KMS-11 (cell line): ENCODE results near the gene MYO18A.

ENCODE experiments used
- H2AFZ ChIP-seq: fragments of 200-600 bp; sonication (generic); 2 replicates; pipeline ENCODE4 v1.6.1; 2016; ENCODE audit warnings: antibody characterized with exemption, mixed run types, low read depth
- H3K27ac ChIP-seq: fragments of 200-600 bp; sonication (generic); 2 replicates; pipeline ENCODE4 v1.6.1; 2016; ENCODE audit warnings: mild to moderate bottlenecking, mixed run types
- H3K27me3 ChIP-seq: fragments of 200-600 bp; sonication (generic); 2 replicates; pipeline ENCODE4 v1.6.1; 2017; ENCODE audit warnings: mild to moderate bottlenecking, low read depth, mixed run types, moderate library complexity; ENCODE audit not compliant: insufficient read depth
- H3K36me3 ChIP-seq: fragments of 200-600 bp; sonication (generic); 2 replicates; pipeline ENCODE4 v1.6.1; 2017; ENCODE audit warnings: mild to moderate bottlenecking, mixed run types; ENCODE audit not compliant: insufficient read depth
- H3K4me1 ChIP-seq: fragments of 200-600 bp; sonication (generic); 2 replicates; pipeline ENCODE4 v1.6.1; 2016; ENCODE audit warnings: mild to moderate bottlenecking, low read depth, mixed run types; ENCODE audit not compliant: poor library complexity, severe bottlenecking
- H3K4me2 ChIP-seq: fragments of 200-600 bp; sonication (generic); 2 replicates; pipeline ENCODE4 v1.7.0; 2016; ENCODE audit warnings: mild to moderate bottlenecking, mixed run types
- H3K4me3 ChIP-seq: fragments of 200-600 bp; sonication (generic); IDR thresholded peaks from 2 replicates; pipeline ENCODE4 v1.6.1; 2017; ENCODE audit warnings: low read depth, low read length, mixed read lengths; ENCODE audit not compliant: insufficient read depth
- H3K79me2 ChIP-seq: fragments of 200-600 bp; sonication (generic); 2 replicates; pipeline ENCODE4 v1.6.1; 2016; ENCODE audit warnings: low read depth, mixed run types; ENCODE audit not compliant: insufficient read depth
- H3K9ac ChIP-seq: fragments of 200-600 bp; sonication (generic); 2 replicates; pipeline ENCODE4 v1.6.1; 2016; ENCODE audit warnings: mild to moderate bottlenecking, mixed run types
- H4K20me1 ChIP-seq: fragments of 200-600 bp; sonication (generic); 2 replicates; pipeline ENCODE4 v1.6.1; 2016; ENCODE audit warnings: mild to moderate bottlenecking, mixed run types; ENCODE audit not compliant: insufficient read depth
- CTCF ChIP-seq: fragments of 200-600 bp; sonication (generic); conservative IDR thresholded peaks from 2 replicates; pipeline ENCODE4 v1.6.1; 2017; ENCODE audit warnings: low read depth, mild to moderate bottlenecking, antibody characterized with exemption, low read length, moderate library complexity, mixed read lengths

The MYO18A gene

GRCh38 chr17:29140051-29140621 lies 40.1 kb downstream of the MYO18A start:
- Histone ChIP-seq H4K20me1 (no peaks in the 10 kb centered on the region), H3K9ac (peak overlapping the region; percentile 33; the same call in 1 of the 2 replicates), H3K27me3 (no peaks in the 10 kb centered on the region), H3K4me1 (peaks cover 24% of the 10 kb centered on the region), H3K27ac (peak overlapping the region; percentile 33; the same call in 1 of the 2 replicates), H3K4me3 (no peak overlapping the region), H2AFZ (peak overlapping the region; percentile 67), H3K36me3 (no peaks in the 10 kb centered on the region), H3K4me2 (peak overlapping the region; percentile 93), H3K79me2 (no peaks in the 10 kb centered on the region; the same call in 1 of the 2 replicates)
- TF ChIP-seq CTCF = no peak

GRCh38 chr17:29138971-29139691 lies 41.1 kb downstream of the MYO18A start:
- H3K36me3 ChIP-seq = no peaks in the 10 kb centered on the region
- peak overlapping the region; percentile 67 for H2AFZ ChIP-seq
- no peak overlapping the region for H3K4me3 ChIP-seq
- no peaks in the 10 kb centered on the region for H4K20me1 ChIP-seq
- H3K27me3 ChIP-seq = no peaks in the 10 kb centered on the region
- H3K4me1 ChIP-seq = peaks cover 21% of the 10 kb centered on the region
- H3K79me2 ChIP-seq = no peaks in the 10 kb centered on the region; the same call in 1 of the 2 replicates
- H3K4me2 ChIP-seq = peak overlapping the region; percentile 93
- TF ChIP-seq CTCF = no peak
- H3K27ac ChIP-seq = peak overlapping the region; percentile 33; the same call in 1 of the 2 replicates
- H3K9ac ChIP-seq = peak overlapping the region; percentile 33; the same call in 1 of the 2 replicates

GRCh38 chr17:29138184-29138955 lies 41.8 kb downstream of the MYO18A start:
- H3K27me3 ChIP-seq = no peaks in the 10 kb centered on the region
- H3K4me3 ChIP-seq = no peak overlapping the region
- no peaks in the 10 kb centered on the region for H3K36me3 ChIP-seq
- H3K4me2 ChIP-seq = peak overlapping the region; percentile 93; the same call in 1 of the 2 replicates
- H2AFZ ChIP-seq = peak overlapping the region; percentile 67; the same call in 1 of the 2 replicates
- H3K79me2 ChIP-seq = no peaks in the 10 kb centered on the region; the same call in 1 of the 2 replicates
- peaks cover 21% of the 10 kb centered on the region for H3K4me1 ChIP-seq
- H3K27ac ChIP-seq = peak overlapping the region; percentile 33; the same call in 1 of the 2 replicates
- H4K20me1 ChIP-seq = no peaks in the 10 kb centered on the region
- no peak for TF ChIP-seq CTCF
- H3K9ac ChIP-seq = peak overlapping the region; percentile 33; the same call in 1 of the 2 replicates

GRCh38 chr17:29136998-29137730 lies 43.0 kb downstream of the MYO18A start:
- Histone ChIP-seq H3K4me3 (no peak overlapping the region), H3K27ac (no peak overlapping the region), H3K4me1 (peaks cover 21% of the 10 kb centered on the region), H2AFZ (no peak overlapping the region), H3K79me2 (no peaks in the 10 kb centered on the region; the same call in 1 of the 2 replicates), H3K9ac (no peak overlapping the region), H3K27me3 (no peaks in the 10 kb centered on the region), H3K4me2 (no peak overlapping the region), H4K20me1 (no peaks in the 10 kb centered on the region), H3K36me3 (no peaks in the 10 kb centered on the region)
- TF ChIP-seq CTCF = no peak
